GM12875 (cell line): ENCODE data around the gene RAP1GAP2.

Experiments used
- H3K4me3 ChIP-seq: one replicate; pipeline ENCODE4 v1.5.1; 2011; ENCODE audit warnings: low read depth, low read length, control low read depth
- TF ChIP-seq, protein P1 (sequence below): IDR thresholded peaks from 2 replicates; pipeline ENCODE4 v1.5.1; 2011; ENCODE audit warnings: low read depth, mild to moderate bottlenecking, control low read depth, inconsistent platforms, low read length, moderate library complexity, borderline replicate concordance; ENCODE audit not compliant: insufficient read depth

Gene RAP1GAP2

DNA sequence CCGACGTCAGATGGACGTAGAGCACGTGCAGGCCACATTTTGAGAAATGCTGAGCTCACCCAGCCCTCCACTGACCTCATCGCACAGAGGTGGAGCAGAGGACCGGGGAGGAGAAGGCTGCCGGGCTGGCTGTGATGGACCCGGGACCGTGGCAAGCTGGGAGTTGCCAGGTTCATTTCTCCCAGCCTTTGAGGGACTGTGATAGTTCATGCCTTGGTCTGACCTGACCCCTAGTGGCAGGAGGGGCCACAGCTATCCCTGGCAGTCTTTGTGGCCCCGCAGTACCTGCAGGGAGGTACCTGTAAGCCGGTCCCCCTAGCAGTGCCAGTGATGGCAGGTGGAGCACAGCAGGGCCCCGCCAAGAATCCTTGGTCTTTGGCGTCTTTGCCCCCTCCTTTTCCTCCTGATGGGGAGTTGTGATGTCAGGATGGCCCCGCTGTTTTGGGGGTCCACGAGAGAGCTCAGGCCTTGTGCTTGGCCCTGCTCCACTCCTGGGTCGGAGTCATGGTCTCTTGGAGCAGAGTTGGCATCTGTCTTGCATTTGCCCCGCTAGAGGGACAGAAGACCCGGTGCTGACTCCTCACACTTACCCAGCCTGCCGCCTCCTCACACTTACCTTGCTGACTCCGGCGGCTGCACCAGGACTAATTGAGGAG lies 216.8 kb downstream of the RAP1GAP2 start:
- no peak overlapping the region for H3K4me3 ChIP-seq
- TF ChIP-seq, protein P1, sequence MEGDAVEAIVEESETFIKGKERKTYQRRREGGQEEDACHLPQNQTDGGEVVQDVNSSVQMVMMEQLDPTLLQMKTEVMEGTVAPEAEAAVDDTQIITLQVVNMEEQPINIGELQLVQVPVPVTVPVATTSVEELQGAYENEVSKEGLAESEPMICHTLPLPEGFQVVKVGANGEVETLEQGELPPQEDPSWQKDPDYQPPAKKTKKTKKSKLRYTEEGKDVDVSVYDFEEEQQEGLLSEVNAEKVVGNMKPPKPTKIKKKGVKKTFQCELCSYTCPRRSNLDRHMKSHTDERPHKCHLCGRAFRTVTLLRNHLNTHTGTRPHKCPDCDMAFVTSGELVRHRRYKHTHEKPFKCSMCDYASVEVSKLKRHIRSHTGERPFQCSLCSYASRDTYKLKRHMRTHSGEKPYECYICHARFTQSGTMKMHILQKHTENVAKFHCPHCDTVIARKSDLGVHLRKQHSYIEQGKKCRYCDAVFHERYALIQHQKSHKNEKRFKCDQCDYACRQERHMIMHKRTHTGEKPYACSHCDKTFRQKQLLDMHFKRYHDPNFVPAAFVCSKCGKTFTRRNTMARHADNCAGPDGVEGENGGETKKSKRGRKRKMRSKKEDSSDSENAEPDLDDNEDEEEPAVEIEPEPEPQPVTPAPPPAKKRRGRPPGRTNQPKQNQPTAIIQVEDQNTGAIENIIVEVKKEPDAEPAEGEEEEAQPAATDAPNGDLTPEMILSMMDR, result peak; percentile 87

DNA sequence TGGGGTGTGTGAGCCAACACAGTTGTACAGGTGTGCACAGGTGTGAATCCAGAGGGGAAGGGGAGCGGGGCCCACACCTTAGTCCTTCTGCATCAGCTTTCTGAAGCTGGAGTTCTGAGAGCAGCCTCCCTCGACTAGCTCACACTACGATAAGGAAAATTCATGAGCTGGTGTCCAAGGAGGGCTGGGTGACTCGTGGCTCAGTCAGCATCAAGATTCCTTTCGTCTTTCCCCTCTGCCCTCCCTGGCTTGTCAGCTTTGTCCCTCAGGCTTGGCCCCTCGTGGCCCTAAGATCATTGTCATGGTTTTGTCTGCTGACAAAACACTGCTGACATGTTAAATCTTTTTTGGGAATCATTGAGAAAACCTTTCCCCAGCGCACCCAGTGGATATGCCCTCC lies 219.7 kb downstream of the RAP1GAP2 start:
- H3K4me3 ChIP-seq, result no peak overlapping the region
- TF ChIP-seq, protein P1, result no peak

DNA sequence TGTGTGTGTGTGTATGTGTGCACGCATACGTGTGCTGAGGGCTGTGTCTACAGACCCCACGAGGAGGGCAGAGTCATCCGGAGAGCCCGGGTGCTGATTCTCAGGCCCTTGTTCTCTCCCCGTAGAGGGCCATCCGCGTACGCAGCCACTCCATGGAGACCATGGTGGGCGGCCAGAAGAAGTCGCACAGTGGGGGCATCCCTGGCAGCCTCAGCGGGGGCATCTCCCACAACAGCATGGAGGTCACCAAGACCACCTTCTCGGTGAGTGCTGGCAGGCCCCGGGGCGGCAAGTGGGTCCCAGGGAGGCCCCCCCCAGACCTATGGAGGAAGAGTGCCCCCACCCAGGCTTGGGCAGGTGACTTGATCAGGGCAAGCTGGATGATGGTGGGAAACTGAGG lies 221.7 kb downstream of the RAP1GAP2 start:
- TF ChIP-seq, protein P1, result no peak
- no peak overlapping the region for H3K4me3 ChIP-seq

DNA sequence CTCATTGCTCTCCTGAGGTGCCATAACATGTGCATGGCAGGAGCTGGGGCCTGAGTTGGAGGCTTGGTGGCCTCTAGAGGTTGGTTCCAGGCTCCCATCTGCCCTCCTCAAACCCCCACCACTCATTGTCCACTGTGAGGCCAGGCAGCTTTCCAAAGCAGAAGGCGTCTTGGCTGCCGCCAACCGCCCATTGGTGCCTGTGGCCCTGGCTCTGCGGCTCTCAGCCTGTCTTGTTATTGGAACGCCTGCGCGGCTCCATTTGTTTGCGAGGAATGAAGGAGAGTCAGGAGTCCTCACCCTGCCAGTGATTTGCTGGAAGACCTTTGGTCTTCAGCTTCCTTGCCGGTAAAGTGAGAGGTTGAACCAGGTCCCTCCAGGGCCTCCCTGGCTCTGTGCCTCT lies 223.5 kb downstream of the RAP1GAP2 start:
- H3K4me3 ChIP-seq, result no peak overlapping the region
- TF ChIP-seq, protein P1, result no peak

DNA sequence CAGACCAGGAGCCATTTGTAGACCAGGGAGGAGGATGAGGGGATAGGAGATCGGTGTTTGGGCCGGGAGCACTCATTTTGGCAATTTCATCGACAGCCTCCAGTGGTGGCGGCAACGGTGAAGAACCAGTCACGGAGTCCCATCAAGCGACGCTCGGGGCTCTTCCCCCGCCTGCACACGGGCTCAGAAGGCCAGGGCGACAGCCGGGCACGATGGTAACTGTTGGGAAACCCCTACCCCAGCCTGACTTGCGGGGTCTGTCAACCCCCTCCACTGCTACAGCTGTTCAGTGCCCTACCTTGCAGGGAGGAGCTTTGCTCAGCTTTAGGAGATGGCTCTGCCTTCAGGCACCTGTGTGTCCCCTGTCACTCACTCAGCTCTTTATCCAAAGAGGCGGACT lies 224.1 kb downstream of the RAP1GAP2 start:
- TF ChIP-seq, protein P1, result no peak

DNA sequence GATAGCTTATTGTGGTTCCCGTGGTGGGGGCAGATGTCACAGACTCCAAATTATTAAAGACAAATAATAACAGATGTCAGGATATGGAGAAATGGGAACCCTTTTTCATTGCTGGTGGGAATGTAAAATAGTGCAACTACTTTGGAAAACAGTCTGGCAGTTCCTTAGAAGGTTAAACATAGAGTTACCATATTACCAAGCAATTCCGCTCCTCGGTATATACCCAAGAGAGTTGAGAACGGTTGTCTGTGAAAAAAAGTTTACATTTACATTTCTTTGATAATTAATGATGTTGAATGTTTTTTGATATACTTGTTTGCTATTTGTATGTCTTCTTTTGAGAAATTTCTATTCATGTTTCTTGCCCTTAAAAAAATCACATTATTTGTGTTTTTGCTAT lies 226.0 kb downstream of the RAP1GAP2 start:
- no peak overlapping the region for H3K4me3 ChIP-seq
- TF ChIP-seq, protein P1, result no peak

More for the DNA sequence above, 224.1 kb downstream of the RAP1GAP2 start:
- no peak overlapping the region for H3K4me3 ChIP-seq

DNA sequence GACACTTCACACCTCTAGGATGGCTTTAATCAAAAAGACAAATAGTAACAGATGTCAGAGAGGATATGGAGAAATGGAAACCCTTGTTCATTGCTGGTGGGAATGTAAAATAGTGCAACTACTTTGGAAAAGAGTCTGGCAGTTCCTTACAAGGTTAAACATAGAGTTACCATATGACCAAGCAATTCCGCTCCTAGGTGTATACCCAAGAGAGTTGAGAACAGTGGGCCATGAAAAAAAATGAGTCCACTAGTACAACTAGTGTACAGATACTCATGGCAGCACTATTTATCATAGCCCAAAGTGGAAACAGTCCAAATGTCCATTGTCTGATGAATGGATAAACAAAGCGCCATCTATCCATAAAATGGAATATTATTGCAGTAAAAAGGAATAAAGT lies 228.1 kb downstream of the RAP1GAP2 start:
- no peak overlapping the region for H3K4me3 ChIP-seq
- TF ChIP-seq, protein P1, result no peak
